Activated T-cell treated with anti-CD3 and anti-CD28 coated beads for 24 hours (primary cell): ENCODE measurements around the gene MYEOV.

Source experiments
- DNase-seq: peaks from one replicate; pipeline ENCODE4 v3.0.0-alpha.2; 2020; ENCODE audit warnings: low read depth

Gene MYEOV

DNA sequence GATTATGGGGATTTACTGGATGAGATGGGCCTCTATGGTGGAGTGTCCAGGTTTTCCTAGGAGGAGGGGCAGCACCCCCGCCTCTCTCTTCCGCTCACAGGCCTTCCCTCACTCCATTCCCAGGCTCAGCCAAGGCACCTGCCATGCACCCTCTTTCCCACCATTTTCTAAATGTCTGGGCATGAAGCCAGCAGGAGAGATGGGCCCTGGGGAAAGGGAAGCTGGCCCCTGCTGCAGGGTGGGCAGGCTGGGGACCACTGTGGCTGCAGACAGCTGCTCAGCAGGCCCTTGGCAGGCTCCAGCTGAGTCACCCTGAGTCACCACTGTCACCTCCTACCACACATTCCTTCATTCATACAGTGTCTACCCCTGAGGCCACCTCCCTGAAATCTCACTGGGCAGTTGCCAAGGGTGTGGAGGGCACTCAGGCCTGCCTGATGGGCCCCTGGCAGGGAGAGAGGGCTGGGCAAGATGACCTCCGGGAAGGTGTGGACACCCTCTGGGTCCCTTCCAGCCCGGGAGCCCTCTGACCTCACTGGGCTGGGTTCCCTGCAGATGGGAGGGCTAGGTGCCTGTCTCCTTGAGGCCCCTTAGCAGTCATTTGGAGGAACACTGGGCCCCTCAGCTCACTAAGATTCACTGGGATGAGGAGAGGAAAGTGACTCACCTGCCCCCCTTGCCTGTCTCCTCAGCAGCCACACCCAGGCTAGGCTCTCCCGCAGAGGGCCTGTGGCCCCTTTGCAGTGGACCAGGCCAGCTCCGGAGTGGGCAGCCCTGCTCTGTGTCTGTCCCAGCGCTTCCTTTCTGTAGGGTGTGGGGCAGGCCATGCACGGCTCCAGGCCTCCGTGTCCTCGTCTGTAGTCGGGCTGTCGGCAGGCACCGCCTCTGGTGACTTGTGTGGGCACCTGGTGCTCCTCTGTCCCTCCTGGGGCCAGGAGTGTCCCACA, 7.8 kb downstream of the MYEOV start:
- DNase-seq, result peak; percentile 44

DNA sequence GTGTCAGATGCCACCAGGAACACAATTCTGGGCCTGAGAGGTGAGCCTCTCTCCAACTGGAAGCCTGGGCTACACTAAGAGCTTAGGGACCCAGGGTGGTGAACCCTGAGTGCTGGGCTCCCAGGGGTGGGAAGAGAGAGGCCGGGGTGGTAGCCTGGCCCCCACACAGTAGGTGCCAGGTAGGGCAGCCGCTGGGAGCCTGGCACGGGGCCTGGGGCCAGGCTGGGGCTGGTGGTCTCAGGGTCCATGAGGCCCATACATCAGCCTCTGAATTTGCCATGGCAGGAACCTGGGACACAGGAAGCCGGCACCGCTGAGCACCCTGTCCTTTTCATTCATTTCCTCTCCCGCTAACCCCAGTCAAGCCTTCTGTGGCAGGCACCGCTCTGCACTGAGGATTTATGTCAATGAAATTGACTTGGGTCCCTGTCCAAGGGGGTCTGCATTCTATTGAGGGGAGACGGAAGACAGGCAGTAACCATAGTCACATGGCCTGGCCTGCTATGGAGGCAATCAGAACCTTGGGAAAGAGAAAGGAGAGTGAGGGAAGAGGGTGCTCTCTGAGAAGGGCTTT, 8.6 kb downstream of the MYEOV start:
- no peak for DNase-seq

DNA sequence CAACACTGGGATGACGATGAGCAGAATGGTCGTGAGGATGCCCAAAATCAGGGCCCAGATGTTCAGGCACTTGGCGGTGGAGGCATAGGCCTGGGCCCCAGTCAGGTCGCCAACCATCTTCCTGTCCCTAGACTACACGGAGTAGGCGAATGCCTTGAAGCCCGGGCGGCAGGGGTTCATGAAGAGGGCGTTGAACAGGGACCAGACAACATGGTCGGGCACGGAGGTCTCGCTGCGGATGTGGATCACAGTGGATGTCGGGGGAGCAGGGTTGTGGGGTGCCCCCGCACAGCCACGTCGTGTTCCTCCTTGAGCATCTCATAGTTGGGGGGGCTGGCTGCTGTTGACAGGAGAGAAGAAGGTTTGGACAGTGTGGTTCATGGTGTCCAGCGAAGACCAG, 9.5 kb downstream of the MYEOV start:
- no peak for DNase-seq

DNA sequence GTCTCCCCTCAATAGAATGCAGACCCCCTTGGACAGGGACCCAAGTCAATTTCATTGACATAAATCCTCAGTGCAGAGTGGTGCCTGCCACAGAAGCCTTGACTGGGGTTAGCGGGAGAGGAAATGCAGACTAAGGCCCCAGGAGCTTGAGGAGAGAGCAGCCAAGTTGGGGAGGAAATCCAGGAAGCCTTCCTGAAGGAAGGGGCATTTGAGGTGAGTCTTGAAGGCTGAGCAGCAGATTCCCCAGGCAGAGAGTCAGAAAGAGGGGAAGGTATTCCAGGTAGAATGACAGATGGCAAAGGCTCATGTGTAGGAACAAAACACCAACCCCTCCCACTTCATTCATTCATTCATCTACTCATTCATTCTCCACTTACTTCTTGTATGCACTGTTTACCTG, 10.3 kb downstream of the MYEOV start:
- DNase-seq, result no peak

DNA sequence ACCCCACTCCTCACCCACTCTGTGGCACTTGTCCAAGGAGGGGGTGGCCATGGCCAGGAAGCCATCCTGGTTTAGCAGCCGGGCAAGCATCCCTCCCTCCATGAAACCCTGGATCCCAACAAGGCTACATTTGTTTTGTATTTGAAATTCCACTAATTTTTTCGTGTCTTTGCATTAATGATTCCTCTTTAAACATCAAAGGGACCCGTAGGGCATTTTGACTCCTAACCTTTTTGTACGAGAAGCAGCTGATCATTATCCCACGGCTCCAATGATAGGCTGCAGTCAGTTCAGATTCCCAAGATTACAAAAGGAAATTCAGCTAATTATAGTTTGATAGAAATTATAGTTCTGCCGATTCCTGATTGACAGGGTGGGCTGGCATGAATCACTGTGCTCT, 10.7 kb downstream of the MYEOV start:
- no peak for DNase-seq

DNA sequence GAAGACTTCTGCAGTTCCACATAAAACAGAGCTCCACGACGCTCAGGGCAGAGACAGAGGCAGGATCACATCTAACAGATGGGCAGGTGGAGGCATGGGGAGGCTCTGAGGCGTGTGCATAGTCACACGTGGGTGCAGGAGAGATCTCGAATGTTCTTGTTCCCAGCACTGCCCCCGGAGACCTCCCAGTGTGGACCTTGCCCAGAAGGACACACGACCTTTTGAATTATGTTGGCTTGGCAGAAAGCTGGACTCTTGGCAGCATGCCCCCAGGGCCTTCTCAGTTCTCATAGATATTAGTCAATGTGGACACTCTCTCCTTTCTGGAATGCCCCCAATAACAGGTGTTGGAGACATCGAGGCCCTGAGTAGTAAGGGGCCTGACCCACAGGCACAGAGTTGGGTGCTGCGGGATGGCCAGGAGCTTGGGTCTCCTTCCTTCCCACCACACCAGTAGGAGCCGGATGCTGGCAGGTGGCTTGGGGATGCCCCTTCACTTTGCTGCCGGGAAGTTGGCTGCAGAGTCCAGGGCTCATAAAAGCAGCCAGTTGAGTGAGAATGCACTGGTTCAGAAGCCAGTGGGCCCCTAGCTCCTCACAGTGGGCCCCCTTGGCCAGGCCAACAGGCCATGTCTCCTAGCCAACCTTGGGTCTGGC, 12.1 kb downstream of the MYEOV start:
- DNase-seq, result no peak

DNA sequence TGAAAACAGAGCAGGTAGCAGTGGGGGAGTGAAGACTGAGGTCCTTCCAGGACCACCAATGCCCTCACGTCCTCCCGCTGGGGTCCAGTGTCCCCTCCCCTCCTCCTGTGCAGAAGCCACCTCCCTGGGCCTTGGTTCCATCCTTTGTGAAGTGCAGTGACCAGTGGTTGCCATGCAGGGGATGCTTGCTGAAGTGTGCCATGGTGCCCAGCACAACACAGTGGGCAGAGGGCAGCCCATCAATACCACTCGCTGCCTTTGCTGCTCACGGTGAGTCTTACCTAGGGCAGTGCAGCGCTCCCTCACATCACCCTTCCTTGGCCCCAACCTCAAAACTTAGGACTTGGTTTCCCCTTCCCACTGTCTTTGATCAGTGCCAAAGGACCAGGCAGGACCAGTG, 12.9 kb downstream of the MYEOV start:
- no peak for DNase-seq

DNA sequence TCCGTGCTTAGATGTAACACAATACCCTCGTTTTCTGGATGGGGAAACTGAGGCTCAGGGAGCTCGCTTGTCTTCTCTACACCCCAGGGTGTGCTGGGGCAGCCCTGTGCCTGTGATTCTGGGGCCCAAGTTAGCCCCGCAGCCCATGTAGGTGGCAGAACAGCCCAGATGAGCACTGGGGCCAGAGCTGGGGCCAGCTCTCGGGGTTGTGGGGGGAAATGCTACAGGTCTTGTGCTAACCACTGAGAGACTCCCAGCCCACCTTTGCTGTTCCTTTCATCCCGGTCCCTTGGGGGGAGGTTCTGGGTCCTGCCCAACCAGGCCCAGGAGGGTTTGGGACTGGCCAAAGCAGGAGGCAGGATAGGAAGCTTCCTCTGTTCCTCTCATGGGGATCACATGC, 13.5 kb downstream of the MYEOV start:
- no peak for DNase-seq

DNA sequence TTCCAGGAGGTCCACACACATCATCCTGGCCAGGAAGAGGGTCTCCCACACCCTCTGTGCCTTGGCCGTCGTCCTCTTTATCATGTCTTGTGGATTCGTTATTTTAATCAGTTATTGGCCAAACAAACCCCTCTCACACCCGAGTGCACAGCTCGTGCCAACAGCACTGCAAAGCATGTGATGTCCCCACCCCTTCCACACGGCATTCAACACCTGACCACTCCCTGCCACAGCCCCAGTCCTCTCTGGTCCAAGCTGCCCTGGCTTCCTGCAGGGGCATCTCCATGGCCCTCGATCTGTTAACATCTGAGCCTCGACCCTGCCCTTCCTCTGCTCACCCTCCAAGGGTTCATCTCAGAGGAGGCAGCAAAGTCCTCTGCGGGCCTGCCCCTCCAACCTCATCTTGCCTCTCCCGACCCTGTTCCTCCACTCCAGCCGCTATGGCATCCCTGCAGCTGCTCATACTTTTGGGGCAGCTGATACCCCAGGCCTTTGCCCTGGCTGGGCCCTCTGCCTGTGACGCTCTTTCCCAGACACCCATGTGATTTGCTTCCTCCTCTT, 14.0 kb downstream of the MYEOV start:
- no peak for DNase-seq

DNA sequence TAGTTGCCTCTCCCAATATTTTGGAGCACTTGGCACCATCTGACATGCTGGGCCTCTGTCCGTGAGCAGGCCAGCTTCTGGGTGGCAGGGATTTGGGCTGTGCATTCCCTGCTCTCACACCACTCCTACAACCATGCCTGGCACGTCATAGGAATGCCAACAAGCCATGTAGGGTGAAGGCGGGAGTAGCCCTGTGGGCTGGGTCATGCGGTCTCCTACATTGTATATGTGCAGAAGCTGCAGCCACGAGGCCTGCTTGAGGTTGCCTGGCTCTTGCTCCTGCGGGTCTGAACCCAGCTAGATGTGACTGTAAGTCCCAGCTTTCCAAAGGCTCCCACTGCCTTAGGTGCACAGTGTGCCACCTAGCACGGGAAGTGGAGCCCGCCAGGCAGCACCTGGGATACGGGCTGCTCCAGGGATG, 14.5 kb downstream of the MYEOV start:
- DNase-seq, result no peak

DNA sequence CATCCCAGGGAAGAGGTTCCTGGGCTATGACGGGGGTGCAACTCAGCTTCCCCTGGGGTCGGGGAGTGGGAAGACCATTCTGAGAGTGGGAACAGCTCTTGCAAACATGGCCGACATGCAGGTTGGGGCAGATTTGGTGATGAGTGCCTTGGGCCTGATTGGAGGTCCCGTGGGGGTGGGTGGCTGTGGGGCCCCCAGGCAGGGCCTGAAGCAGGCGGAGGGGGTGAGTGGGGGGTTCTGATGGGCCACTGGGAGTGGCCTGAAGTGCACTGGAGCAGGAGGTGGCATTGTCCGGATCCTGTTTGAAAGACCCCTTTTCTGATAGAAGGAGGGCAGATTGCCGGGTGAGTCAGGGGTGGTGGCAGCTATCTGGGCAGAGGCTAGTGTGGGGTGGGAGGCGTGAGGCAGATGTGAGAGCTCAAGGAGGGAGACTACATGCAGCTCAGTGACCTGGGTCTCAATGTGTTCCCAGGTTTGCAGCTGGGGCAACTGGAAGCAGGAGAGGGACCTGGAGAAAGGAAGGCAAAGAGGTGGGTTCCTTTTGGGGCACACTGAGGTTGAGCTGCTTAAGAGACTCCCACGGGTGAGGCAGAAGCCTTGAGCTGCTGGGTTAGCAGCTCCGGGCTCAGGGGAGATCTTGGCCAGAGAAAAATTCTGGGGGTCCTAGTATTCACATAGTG, 15.1 kb downstream of the MYEOV start:
- DNase-seq, result no peak

DNA sequence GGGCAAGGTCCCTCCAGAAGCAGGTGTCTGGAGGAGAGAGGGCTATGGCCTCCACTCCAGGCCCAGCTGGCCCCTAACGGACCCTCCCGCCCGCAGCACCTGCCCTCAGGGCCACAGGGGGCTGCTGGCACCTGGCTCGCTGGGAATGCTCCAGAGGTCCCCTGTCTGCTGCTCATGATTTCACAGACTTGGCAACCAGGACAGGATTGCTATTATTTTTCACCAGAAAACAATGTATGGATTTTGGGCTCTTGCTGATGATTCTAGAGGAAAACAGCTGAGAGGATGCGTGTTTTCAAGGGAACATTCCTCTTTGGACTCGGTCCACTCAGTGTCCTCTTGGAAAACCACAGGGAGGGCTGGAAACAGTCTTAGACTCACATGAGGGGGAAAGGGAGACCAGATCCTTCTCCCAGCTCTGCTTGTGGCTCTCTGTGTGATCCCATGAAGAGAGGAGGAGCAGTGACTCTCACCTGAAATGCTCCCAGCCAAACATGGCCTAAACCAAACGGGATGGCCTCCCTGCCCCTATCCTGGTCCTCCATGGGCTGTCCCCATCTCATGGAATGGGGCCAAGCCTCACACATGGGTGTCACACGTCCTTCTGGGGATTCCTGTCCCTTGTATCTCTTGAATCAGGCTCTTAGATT, 15.8 kb downstream of the MYEOV start:
- no peak for DNase-seq

DNA sequence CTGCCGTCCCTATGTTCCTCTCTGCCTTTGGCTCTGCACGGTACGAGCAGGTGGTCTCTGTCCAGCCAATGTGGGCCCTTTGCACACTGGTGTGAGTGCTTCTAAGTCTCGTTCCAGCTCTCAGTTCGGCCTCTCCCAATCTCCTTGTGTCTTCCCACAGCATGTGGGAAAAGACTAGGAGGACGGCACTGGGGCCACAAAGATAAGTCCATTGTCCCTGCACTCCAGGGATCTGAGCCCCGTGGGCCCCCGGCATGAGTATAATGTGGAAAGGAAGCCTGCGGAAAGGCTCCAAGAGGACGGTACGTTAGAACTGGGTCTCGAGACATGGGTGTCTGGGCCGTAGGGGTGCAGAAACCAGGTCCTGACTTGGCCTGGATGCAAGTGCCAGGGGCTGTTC, 16.4 kb downstream of the MYEOV start:
- no peak for DNase-seq

DNA sequence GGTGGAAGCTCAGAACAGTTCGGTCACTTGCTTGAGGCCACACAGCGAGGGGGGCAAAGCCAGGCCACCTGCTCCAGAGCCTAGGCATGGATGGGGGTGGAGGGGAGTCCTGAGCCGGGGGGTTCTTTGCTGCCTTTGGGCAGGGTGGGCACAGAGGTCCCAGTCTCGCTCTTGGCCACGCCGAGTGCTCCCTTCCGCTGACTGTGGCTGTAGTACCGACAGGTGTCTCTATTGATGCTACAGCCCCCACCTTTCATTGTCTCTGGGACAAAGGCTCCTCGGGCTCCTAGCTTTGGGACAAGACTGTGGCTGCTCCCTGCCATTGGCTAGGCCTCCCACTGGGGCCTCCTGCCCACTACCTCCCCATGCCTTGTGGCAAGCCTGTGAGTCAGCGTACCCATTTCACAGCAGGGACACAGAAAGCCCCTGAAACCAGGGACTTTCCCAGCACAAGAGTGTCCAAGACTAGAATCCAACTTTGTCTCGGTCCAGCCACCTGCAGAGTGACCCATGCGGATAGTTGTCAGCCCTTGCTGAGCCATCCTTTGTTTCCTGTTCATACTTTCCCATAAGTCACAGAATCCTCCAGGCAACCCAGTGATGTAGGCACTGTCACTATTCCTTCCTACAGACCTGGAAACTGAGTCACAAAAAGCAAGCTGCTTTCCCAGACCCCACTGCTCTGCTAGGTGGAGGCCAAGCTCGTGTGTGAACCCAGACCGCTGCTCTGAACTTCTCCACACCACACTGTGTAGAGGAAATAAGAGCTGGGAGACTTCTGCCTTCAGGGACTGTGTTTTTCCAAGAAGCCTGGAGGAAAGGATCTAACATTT, 17.2 kb downstream of the MYEOV start:
- peak; percentile 25 for DNase-seq

DNA sequence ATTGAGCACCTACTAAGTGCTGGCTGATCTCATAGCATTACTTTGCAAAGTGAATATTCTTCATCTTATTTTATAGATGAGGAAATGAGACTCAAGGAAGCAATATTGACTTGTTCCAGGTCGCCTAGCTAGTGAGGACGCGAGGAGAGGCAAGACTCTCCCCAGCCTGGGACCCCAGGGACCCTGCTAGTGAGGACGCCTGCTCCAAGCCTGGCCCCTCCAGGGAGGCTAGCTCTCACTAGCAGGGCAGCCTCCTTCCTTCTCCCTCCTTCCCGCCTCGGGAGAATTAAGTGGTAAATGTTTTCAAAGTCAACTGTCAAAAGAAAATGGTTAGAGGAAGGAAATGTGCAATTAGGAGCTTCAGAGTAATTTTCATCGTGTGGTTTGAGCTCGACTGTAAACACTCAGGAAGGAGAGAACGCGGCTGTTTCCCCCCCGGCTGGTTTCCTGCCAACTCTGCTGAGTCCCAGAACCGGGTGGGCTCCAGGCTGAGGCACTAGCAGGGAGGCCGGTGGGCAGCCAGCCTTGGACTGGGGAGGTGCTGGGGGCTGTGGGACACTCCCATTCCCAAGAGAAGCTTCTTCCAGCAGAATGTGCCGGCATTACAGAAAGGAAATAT, 17.9 kb downstream of the MYEOV start:
- no peak for DNase-seq

DNA sequence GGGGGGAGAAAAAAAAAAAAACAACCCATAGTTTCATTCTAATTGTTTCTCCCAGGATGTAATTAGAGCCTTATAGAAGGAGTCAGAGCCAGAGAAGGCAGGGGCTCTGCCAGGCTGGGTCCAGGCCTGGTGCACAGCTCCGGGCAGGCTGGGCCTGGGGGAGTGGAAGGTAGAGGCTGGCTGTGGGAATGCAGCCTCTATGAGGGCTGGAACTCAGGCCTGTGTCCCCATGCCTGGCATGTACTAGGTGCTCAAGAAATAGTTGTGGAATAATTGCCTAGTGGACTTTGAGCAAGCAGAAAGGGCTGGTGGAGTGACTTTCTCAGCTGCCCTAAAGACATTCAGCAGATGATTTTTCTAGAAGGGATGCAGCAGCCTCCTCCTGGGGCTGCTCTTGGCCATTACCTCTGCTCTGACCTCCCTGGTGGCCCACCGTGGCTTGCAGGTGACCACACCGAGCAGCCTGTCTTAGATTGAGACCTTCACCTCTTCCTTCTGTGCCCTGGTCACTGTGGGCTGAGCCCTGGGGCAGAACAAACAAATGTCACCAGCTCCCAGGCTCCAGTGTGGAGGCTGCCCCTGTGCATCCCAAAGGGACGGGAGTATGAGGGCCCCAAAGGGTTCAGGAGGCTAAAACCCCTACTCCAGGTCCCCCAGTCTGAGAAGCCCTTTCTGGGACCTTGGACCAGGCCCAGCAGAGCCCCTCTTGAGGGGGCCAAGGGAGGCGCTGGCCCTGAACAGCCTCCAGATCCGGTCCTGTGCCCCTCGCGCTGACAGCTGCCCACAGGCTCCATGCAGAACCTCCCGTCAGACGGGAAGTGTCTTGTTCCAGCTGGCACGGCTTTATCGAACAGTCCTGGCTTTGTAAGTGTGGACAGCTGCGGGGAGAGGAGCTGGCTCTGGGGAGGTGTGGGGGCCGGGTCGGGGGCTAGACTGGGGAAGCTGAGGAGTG, 18.8 kb downstream of the MYEOV start:
- no peak for DNase-seq

DNA sequence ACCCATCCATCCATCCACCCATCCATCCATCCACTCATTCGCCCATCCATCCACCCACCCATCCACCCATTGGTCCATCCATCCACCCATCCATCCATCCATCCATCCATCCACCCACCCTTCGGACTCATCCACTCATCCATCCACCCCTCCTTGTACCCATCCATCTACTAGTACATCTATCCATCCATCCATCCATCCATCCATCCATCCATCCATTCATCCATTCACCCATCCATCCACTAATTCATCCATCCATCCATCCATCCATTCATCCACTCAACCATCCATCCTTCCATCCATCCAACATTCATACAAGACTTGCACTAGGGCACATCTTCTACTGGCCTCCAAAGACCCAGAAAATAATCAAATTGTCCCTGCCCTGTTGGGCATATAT, 20.0 kb downstream of the MYEOV start:
- DNase-seq, result no peak

DNA sequence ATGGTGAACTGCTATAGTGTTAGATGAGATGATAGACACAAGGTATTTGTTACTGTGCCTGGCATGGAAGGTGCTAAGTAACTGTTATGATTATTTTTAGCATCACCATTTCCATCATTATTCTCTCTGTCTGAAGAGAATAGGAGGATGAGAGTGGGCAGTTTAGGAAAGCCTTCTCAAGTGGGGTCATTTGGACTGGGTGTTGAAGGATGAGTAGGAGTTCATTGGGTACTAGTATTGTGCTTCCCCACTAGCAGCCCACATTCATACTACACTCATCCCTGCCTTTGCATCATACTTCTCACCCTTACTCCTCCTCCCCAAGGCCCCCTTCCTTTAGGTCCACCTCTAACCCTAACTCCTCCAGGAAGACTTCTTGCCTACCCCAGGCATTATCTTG, 20.6 kb downstream of the MYEOV start:
- DNase-seq, result no peak

DNA sequence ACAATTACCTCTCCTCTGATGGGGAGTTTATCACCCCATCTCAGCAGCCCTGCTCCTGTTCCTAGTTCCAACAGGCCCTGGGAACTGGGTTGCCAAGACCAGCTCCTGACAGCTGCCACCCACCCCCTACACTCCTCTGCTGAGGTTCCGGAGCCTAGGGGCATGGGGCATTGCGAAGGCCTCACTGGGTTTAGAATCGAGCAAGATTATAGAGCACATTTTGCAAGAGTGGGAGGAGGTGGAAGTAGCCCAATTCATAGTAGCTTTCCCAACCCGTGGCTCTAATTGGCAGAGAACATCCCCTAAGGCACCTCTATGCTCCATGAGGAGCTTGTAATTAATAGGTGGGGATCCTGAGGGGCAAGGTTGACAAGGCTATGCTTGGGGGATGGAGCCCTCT, 23.0 kb downstream of the MYEOV start:
- no peak for DNase-seq
